SK-N-SH treated with all-trans-retinoic acid at 6 μM for 48 hours (cell line): ENCODE results near the gene CHCT1.

ENCODE experiments used
- ATAC-seq: fragments of 200-7000 bp; cut with Tn5 transposase; 3 replicates; pipeline ENCODE4 v1.9.1; 2020; ENCODE audit warnings: mild to moderate bottlenecking, moderate library complexity
- BACH2 ChIP-seq: fragments of 250-450 bp; sonication (Bioruptor Pico); IDR thresholded peaks from 2 replicates; pipeline ENCODE4 v1.9.0; 2021; ENCODE audit warnings: mild to moderate bottlenecking, borderline replicate concordance
- CSDC2 ChIP-seq: fragments of 250-450 bp; sonication (Bioruptor Pico); IDR thresholded peaks from 2 replicates; pipeline ENCODE4 v1.5.0; 2020; ENCODE audit warnings: mild to moderate bottlenecking, moderate library complexity
- CSRNP3 ChIP-seq: fragments of 250-450 bp; sonication (Bioruptor Pico); IDR thresholded peaks from 2 replicates; pipeline ENCODE4 v1.5.1; 2021; ENCODE audit warnings: mild to moderate bottlenecking, moderate library complexity
- ESRRG ChIP-seq: fragments of 250-450 bp; sonication (Bioruptor Pico); IDR thresholded peaks from 2 replicates; pipeline ENCODE4 v1.6.1; 2021; ENCODE audit warnings: mild to moderate bottlenecking
- ISL1 ChIP-seq: fragments of 250-450 bp; sonication (Bioruptor Pico); IDR thresholded peaks from 2 replicates; pipeline ENCODE4 v2.1.2; 2022; ENCODE audit warnings: mild to moderate bottlenecking, moderate library complexity
- RARB ChIP-seq: fragments of 250-450 bp; sonication (Bioruptor Pico); IDR thresholded peaks from 2 replicates; pipeline ENCODE4 v1.8.0; 2021; ENCODE audit warnings: mild to moderate bottlenecking, moderate library complexity
- TCF4 ChIP-seq: fragments of 250-450 bp; sonication (Bioruptor Pico); IDR thresholded peaks from 2 replicates; pipeline ENCODE4 v1.8.0; 2021; ENCODE audit warnings: mild to moderate bottlenecking, moderate library complexity, borderline replicate concordance
- TOX ChIP-seq: fragments of 250-450 bp; sonication (Bioruptor Pico); IDR thresholded peaks from 2 replicates; pipeline ENCODE4 v1.8.0; 2021; ENCODE audit warnings: mild to moderate bottlenecking, moderate library complexity, borderline replicate concordance
- ZC3H10 ChIP-seq: fragments of 250-450 bp; sonication (Bioruptor Pico); IDR thresholded peaks from 2 replicates; pipeline ENCODE4 v1.5.1; 2021; ENCODE audit warnings: mild to moderate bottlenecking, moderate library complexity
- ZFP30 ChIP-seq: fragments of 450-650 bp; formaldehyde crosslinking; IDR thresholded peaks from 2 replicates; pipeline ENCODE4 v1.5.0; 2022; ENCODE audit warnings: mild to moderate bottlenecking, moderate library complexity
- ZNF565 ChIP-seq: fragments of 450-650 bp; formaldehyde crosslinking; conservative IDR thresholded peaks from 2 replicates; pipeline ENCODE4 v1.5.0; 2020; ENCODE audit warnings: low read depth, mild to moderate bottlenecking, moderate library complexity
- ZNF8 ChIP-seq: fragments of 450-650 bp; formaldehyde crosslinking; IDR thresholded peaks from 2 replicates; pipeline ENCODE4 v1.5.0; 2020; ENCODE audit warnings: mild to moderate bottlenecking, moderate library complexity

Gene CHCT1

DNA sequence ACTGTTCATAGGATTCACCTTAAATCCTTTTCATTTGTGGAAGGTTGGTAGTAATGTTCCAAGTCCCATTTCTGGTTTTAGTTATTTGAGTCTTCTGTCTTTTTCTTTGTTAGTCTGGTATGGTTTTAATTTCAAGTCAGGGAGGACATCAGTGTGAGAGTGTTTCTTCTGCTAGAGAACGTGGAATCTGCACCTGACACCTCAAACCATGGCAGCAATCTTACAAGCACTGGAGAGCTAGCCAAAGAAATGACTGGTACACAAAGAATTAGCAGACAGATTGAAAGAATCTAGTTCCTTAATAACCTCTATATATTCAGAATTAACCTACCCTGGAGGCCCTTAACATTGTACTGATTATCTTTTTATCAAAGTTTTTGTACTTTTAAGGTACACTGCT, 50.2 kb downstream of the CHCT1 start:
- ATAC-seq = no peak

GRCh38 chr17:60473788-60474187, 51.5 kb downstream of the CHCT1 start:
- TF ChIP-seq ZNF565 (CRISPR knock-in tag) = no peak
- TF ChIP-seq ZNF8 = no peak
- peak; percentile 77 for TF ChIP-seq ISL1 (CRISPR knock-in tag)
- peak; percentile 48; the same call in 1 of the 2 replicates for TF ChIP-seq TCF4
- no peak for TF ChIP-seq ZC3H10 (CRISPR knock-in tag)
- peak; percentile 71 for ATAC-seq

More for the DNA sequence above, 50.2 kb downstream of the CHCT1 start:
- TF ChIP-seq BACH2 (CRISPR knock-in tag) = no peak
- no peak for TF ChIP-seq TCF4
- TF ChIP-seq CSRNP3 (CRISPR knock-in tag) = no peak
- TF ChIP-seq RARB (CRISPR knock-in tag) = no peak
- no peak for TF ChIP-seq ESRRG (CRISPR knock-in tag)
- no peak for TF ChIP-seq ZFP30
- TF ChIP-seq TOX = no peak
- TF ChIP-seq CSDC2 (CRISPR knock-in tag) = no peak
